GM21529 (cell line): ENCODE data around the gene ARHGAP6.

ENCODE experiments used
- ATAC-seq: cut with Tn5 transposase; IDR thresholded peaks from one replicate; pipeline ENCODE4 v1.9.1; 2021; ENCODE audit not compliant: unreplicated experiment

Gene ARHGAP6

DNA sequence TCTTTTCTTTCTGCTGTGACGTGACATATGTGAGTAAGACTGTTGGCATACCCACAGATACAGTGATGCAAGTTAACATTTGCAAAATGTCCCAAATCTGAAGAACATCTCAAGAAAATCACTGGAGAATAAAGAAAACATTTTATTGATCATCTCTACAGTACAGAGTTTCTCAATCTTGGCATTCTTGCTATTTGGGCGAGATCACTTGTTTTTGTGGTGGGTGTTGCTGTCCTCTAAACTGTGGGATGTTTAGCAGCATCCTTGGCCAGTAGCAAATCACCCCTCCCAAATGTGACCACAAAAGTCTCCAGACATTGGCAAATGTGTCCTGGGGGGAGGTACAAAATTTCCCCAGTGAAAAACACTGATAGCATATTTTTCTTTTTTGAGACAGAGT is 343.7 kb downstream of the ARHGAP6 start:
- ATAC-seq = no peak

DNA sequence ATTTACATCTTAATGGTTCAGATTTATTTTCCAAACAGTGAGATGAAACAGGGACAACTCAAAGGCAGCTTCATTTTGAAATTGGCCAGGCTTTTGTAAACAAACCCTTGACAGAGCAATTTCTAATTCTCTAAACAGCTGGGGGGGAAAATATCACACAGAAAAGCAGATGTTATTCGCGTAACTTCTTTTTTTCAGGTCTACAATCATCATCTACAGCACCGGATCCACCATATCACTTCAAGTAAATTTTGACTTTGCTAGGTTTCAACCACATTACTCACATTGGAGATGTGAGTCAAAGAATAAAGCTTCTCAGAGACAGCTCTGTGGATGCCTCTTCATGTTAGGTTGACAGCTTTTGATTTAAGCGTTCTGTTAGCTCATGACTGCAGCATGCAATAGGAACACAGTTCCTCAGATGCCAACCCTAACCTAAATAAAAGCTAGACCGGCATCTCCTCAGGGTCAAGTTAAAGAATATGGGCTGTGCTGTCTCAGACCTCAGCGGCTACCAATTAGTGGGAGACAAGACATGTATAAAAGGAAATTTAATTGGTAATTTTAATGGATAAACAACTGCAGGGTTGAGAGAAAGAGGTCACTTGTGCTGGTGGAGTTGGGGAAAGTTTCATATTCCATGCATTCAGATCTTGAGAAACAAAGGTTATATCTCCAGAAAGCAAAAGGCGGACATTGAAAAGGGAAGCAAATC is 345.8 kb downstream of the ARHGAP6 start:
- no peak for ATAC-seq

- ATAC-seq = no peak
Measured at GRCh38 chrX:11311706-11312105, 354.0 kb downstream of the ARHGAP6 start.

DNA sequence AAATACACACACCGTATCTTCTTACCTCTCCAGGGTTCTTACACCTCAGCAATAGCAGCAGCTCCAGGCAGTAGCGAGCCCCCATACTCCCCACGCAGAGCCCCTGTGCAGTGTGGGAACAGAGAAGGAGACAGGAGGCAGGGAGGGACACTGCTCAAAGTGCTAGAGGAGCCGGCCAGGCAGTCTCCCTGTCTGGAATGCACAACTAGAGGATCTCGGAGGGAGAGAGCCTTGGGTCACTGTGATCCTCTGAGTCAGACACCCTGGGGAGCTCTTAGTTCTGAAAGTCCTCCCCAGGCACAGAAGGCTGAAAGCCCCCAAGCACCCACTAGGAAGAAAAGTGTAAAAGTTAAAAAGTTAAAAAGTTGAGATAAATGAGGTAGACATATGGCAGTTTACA is 356.5 kb downstream of the ARHGAP6 start:
- no peak for ATAC-seq

DNA sequence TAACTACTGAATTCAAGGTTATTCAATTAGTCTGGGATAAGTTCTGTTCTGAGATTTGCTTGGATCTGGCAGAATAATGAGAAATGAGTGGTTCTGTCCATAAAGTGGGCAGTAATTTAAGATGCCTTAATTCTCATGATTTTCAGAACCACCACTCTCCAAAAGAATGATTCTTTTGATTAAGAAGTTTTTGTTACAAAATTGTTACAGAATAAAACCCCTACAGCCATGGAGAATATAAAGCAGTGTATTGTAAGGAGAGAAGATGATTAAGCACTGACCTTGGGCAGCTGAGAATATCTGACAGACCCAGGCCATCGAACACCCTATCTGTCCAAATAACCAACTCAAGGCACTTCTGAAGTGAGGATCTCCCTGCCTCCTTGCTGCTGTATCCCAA is 360.1 kb downstream of the ARHGAP6 start:
- ATAC-seq = no peak

- ATAC-seq = no peak
Measured at GRCh38 chrX:11304829-11305228, 360.9 kb downstream of the ARHGAP6 start.

- ATAC-seq = no peak
Measured at GRCh38 chrX:11298600-11298999, 367.1 kb downstream of the ARHGAP6 start.

DNA sequence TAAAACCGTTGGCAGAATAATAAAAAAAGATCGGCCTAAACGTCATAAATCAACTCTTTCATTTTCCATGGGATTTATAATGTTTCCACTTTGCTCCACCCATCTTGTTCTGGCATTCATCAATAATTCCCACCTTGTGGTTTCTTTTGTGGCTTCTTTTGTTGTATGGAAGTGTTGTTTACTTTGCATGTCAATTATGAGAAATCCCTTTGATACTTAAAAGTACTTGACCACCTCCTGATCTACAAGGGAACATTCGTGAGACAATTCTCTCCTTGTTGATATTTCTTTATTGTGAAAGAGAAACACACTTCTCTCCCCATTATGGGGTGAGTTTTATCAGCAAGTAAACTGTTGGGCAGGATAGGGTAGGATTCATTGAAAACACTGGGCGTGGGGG is 369.7 kb downstream of the ARHGAP6 start:
- no peak for ATAC-seq

DNA sequence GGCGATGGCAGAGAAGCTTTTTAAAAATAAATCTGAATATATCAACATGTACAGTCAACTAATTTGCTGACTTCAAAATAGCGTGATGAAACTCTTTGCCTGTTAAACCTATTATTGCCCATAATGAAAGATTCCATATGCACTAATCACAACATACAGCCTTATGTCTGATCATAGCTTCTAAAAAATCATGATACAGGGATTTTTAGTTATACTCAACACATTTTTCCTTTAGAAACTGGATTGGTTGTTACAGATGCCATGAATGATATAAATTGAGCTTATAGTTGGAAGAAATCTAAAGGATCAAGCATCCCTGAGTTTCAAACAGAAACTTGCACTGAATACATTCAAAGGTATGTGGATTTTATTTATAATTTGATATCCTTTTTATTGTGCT is 372.6 kb downstream of the ARHGAP6 start, which contains the start of gene AMELX:
TSS of gene AMELX (plus strand) at position 301 of the 400 bp plus-strand sequence. CDS start 1,376 bp downstream, outside the sequence.
- no peak for ATAC-seq

DNA sequence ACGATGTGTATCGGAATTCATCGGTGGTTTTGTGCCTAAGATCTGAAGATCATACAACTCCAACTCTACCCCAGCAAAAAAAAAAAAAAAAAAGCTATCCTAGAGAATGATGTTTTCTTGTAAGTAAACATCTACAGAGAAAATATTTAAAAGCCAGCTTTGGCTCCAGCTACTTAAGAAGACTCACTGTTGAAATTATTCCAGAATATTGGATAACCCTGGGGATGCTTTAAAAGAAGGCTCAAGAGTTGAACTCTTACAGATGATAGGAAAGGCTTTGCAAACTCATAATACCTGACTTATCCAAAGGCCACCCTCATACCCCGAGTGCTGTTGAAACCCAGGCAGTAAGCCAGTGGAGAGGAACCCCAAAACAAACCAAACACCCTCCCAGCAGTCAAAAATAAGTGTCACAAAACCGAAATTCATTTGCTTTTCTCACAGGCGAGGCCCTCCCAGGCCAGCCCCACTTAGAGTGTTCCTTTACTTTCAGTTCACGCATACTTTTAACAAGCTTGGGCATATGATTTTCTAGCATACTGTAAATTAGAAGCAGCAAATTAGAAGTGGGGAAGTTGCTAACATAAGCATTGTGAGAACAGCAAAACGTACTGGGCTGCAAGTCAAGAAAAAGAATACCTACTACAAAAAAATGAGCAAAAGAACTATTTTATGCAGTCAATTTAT is 375.2 kb downstream of the ARHGAP6 start:
- no peak for ATAC-seq

DNA sequence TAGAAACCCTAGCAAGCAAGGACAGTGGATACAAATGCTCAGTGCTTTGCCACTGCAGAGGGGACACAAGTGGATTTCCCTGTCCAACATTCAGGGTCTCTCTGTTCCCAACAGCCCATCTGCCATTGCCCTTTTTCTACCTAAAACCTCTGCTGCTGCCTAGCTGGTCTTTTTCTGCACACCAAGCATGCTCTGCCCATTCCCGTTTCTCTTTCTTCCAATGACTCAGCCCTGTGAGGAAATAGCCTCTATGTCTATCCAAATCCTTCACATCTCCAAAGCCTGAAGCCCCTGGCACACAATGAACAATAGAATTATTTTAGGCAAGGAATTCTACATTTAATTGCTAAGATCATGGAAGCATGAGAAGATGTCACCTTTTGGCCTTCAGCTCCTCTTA is 378.2 kb downstream of the ARHGAP6 start:
- ATAC-seq = no peak

DNA sequence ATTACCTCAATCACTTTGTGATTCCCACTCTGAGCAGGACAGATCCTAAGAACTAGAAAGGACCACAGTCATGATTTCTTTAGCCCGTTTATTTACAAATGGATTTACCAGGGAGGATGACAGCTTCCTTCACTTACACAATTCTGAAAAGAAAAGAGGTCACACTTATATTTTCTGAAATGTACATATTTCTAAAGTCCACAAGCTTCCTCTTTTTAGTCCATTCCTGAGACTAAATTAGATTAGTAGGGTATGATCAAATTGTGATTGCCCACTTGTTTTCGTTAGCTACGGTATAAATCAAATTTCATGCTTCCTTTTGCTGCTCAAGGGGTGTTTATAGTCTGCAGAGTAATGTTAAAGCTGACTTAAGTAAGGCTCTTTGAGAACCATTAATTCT is 380.1 kb downstream of the ARHGAP6 start:
- ATAC-seq = no peak

- no peak for ATAC-seq
Measured at GRCh38 chrX:11282043-11282442, 383.7 kb downstream of the ARHGAP6 start.

GRCh38 chrX:11273544-11273943 is 392.2 kb downstream of the ARHGAP6 start:
- no peak for ATAC-seq

DNA sequence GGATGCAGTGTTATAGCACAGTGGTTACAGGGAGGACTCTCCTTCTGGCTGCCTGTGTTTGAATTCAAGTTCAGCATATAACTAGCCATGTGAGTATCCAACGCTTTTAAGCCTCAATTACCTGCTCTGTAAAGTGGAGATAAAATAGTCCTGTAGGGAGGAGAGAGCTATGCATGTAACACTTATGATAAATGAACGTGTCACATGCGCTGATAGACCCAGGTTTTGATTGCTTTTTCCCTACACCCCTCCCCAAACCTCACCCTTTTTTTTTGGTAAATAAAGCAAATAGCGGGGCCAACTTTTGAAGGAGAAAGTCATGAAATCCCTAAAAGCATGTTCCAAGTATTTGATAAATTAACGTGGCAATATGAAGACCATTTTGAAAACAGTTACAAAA is 392.9 kb downstream of the ARHGAP6 start:
- no peak for ATAC-seq

GRCh38 chrX:11272290-11272689 is 393.4 kb downstream of the ARHGAP6 start:
- no peak for ATAC-seq

- no peak for ATAC-seq
Measured at GRCh38 chrX:11269996-11270395, 395.7 kb downstream of the ARHGAP6 start.

GRCh38 chrX:11269006-11269405 is 396.7 kb downstream of the ARHGAP6 start:
- ATAC-seq = no peak

- ATAC-seq = no peak
Measured at GRCh38 chrX:11267425-11267824, 398.3 kb downstream of the ARHGAP6 start.

- ATAC-seq = no peak
Measured at GRCh38 chrX:11266573-11267003, 399.1 kb downstream of the ARHGAP6 start.

DNA sequence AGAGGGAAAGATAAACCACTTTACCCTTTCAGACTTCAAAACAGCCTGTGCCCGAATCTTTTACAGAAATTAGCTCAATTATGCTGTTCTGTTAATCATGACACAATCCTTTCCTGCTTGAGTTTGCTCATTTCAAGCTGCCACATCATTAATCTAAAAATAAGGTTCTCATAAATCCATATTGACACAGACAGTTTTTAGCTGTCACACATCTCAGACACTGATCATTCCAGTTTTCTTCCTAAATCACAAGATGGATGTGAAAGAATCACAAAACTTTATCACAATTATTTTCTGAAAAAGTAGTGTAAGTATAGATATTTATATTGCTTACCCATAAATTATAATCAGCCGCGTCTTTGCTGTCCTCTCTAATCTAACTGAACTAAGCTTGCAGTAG is 400.4 kb downstream of the ARHGAP6 start:
- ATAC-seq = no peak

- no peak for ATAC-seq
Measured at GRCh38 chrX:11264925-11265324, 400.8 kb downstream of the ARHGAP6 start.

DNA sequence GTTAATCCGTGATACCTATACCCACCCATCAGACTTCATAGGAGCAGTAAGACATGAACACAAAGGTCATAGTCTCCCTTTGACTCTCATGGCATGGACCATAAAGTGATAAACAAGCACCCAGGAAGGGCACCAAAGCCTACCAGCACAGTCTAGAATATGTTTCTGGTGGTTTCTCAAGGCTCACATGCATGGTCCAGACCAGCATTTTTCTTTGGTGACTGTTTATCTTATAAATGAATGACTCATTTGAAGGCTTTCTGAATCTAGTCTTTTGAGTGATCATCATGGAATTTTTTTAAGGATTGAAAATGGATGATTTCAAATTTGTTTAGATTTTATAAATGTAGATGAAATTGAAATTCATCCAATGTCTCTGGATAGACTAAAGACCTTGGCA is 404.5 kb downstream of the ARHGAP6 start:
- ATAC-seq = no peak
